DMS153 treated with DMSO at 0.1 percent for 48 hours (cell line): ENCODE measurements around the gene PRR3.

Source experiments
- DNase-seq: peaks from one replicate; lab custom pipeline; 2025; ENCODE audit not compliant: unreplicated experiment; lab: John Stamatoyannopoulos, UW

PRR3 gene

GRCh38 chr6:30611150-30611855, 54.2 kb downstream of the PRR3 start:
- DNase-seq = no peak

DNA sequence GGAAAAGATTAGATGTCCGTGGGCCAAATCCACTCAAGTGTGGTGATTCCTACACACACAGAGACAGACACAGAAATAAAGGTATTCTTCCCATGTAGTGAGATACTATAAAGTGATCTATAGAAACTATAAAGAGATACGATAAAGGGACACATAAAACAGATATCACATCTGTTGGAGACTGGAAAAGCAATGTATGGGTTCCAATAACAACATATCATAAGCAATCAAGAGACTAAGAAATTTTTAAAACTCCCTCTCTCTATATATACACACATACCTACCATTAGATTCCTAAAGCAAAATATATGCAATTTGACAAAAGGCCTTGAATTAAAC, 54.7 kb downstream of the PRR3 start:
- DNase-seq = no peak

GRCh38 chr6:30612213-30612612, 55.1 kb downstream of the PRR3 start:
- DNase-seq = no peak

GRCh38 chr6:30612687-30613248, 55.7 kb downstream of the PRR3 start:
- no peak for DNase-seq
